Stomach (tissue), 4 donors: ENCODE results near the gene FOSL1.

ENCODE experiments used
- CTCF ChIP-seq, 7 experiments: fragments of 450-650 bp in 4 of 7; fragments of 200-600 bp in 3 of 7; sonication (generic) in 3 of 7; IDR thresholded peaks; one replicate each; pipeline ENCODE4 v1.5.1; 2016 to 2019; ENCODE audit warnings: antibody characterized with exemption in 7 of 7, control low read depth in 2 of 7, mild to moderate bottlenecking in 1 of 7
- POLR2A ChIP-seq, 4 donors: fragments of 450-650 bp; IDR thresholded peaks; one replicate each; pipeline ENCODE4 v1.6.1; 2016; ENCODE audit warnings: antibody characterized with exemption in 4 of 4, control low read depth in 2 of 4, mild to moderate bottlenecking in 1 of 4, moderate library complexity in 1 of 4
- POLR2AphosphoS5 ChIP-seq, 3 donors: sonication (generic); formaldehyde crosslinking; IDR thresholded peaks; one replicate each; pipeline ENCODE4 v1.6.1; 2016; ENCODE audit warnings: antibody characterized with exemption in 3 of 3

- TF ChIP-seq CTCF (IDR thresholded peaks at IDR 0.05) (no peak), POLR2AphosphoS5 (IDR thresholded peaks at IDR 0.05) (no peak), POLR2A (IDR thresholded peaks at IDR 0.05) (no peak)
These were observed 31.3 kb downstream of the FOSL1 start for GRCh38 chr11:65868907-65869306.
